Non-pigmented ciliary epithelial cell (primary cell): ENCODE results near the gene FITM1.

Experiments used
- DNase-seq: peaks from one replicate; pipeline ENCODE4 v3.0.0-alpha.2; 2010; ENCODE audit warnings: low read depth

Gene FITM1

GRCh38 chr14:24160850-24161804, 30.7 kb downstream of the FITM1 start, which contains the start of gene IRF9:
TSS of gene IRF9 (plus strand) at chr14:24161265. CDS start at chr14:24162145, 880 bp downstream.
- peak; percentile 77 for DNase-seq

DNA sequence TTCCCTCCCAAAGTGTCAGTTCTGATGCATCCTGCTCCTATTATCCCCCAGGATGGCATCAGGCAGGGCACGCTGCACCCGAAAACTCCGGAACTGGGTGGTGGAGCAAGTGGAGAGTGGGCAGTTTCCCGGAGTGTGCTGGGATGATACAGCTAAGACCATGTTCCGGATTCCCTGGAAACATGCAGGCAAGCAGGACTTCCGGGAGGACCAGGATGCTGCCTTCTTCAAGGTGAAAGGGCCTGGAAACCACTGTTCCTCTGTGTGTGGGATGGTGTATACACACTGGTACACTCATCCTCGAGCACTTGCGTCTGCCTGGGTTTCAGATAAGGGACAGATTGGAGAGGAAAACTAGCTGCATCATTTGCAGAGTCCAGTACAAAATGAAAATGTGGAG, 31.6 kb downstream of the FITM1 start:
- DNase-seq: no peak

DNA sequence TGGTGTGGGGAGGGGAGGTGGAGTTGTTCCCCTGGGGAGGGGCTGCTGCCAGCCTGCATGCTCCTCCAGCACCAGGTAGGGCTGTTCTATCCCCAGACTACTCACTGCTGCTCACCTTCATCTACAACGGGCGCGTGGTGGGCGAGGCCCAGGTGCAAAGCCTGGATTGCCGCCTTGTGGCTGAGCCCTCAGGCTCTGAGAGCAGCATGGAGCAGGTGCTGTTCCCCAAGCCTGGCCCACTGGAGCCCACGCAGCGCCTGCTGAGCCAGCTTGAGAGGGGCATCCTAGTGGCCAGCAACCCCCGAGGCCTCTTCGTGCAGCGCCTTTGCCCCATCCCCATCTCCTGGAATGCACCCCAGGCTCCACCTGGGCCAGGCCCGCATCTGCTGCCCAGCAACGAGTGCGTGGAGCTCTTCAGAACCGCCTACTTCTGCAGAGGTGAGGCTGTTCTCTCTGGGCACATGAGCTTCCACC, 34.1 kb downstream of the FITM1 start:
- DNase-seq: no peak

DNA sequence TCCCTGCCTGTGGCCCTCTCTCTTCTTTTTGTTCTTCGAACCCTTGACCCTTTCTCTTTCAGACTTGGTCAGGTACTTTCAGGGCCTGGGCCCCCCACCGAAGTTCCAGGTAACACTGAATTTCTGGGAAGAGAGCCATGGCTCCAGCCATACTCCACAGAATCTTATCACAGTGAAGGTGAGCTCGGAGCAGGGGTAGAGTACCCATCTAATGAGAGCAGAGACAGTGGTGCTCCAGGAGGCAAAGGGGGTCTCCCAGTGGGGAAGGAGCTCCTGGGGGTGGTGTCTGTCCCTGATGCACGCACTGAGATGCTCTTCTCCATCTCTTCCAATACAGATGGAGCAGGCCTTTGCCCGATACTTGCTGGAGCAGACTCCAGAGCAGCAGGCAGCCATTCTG, 35.3 kb downstream of the FITM1 start:
- no peak for DNase-seq

DNA sequence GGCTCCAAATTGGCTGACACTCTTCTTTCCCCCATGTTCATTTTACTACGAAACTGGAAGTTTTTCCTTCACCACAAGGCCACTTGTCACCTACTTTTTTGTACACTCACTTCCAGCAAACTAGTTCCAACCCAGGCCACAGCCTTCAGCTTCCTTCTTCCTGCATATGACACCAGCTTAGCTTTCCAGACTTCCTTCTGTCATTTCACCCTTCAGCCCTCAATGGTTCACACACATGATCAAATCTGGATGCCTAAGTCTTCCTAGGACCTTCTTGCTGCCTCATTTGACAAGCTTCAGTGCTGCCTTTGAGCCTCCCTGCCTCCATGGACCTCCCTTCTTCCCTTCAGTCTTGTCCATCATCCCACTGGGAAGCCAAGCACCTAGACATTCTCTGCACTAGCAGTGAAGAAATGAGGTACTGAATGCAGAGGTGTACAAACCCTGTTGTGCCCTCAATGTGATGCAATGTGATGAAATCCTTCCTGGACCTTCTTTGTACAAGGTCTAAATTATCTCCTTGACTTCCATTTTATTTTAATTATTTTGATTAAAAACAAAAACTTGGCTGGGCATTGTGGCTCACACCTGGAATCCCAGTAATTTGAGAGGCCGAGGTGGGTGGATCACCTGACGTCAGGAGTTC, 37.1 kb downstream of the FITM1 start:
- DNase-seq: no peak

- DNase-seq: peak; percentile 89
Measured at GRCh38 chr14:24171422-24172260, 41.2 kb downstream of the FITM1 start, which contains the start of gene REC8. TSS of gene REC8 (plus strand) at chr14:24172080. CDS start at chr14:24172553, 473 bp downstream.

- no peak for DNase-seq
Measured at GRCh38 chr14:24172261-24172860, 41.9 kb downstream of the FITM1 start.

- no peak for DNase-seq
Measured at GRCh38 chr14:24172871-24173281, 42.4 kb downstream of the FITM1 start.

GRCh38 chr14:24176599-24176998, 46.1 kb downstream of the FITM1 start:
- no peak for DNase-seq

DNA sequence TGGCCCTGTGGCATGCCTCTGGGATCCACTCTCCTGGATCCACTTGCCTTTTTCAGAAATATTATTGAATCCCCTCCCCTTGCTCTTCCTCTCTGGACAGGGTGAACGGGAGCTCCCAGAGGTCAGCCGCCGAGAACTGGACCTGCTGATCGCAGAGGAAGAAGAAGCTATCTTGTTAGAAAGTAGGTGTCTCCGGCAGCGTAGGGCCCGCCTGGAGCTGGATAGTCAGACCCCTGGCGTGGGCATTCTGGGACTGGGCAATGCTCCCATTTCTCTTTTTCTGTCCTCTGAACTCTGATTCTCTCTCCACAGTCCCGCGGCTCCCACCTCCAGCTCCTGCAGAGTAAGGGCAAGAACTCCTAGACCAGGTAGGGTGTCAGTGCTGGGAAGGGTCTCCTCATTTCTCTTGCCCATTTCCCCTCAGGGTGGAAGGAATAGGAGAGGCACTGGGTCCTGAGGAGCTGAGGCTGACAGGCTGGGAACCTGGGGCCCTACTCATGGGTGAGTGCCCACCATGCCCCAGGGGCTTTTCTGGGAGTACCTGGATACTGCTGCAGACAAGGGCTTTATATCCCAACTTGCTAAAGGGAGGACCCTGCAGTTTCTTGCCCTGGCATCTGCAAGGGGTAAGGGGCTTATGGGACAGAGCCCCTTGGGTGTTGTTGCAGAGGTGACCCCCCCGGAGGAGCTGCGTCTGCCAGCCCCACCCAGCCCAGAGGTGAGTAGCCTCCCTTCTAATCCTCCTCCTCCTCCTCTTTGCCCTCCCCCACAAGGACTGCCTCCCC, 46.8 kb downstream of the FITM1 start:
- DNase-seq: no peak

DNA sequence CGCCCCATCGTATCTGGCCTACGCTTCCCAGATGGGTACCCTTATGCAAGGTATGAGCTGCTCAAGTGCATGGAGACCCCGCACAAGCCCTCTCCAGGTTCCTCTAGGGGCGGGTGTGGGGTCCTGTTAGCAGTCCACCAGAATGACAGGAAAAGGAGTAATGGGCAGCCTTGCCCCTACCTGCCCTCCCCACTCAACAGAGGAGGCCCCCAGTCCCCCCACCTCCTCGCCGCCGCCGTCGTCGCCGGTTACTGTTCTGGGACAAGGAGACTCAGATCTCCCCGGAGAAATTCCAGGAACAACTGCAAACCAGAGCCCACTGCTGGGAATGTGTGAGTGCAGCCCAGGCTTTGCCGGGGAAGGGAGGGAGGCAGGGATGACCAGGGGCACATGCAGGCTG, 47.4 kb downstream of the FITM1 start:
- no peak for DNase-seq

DNA sequence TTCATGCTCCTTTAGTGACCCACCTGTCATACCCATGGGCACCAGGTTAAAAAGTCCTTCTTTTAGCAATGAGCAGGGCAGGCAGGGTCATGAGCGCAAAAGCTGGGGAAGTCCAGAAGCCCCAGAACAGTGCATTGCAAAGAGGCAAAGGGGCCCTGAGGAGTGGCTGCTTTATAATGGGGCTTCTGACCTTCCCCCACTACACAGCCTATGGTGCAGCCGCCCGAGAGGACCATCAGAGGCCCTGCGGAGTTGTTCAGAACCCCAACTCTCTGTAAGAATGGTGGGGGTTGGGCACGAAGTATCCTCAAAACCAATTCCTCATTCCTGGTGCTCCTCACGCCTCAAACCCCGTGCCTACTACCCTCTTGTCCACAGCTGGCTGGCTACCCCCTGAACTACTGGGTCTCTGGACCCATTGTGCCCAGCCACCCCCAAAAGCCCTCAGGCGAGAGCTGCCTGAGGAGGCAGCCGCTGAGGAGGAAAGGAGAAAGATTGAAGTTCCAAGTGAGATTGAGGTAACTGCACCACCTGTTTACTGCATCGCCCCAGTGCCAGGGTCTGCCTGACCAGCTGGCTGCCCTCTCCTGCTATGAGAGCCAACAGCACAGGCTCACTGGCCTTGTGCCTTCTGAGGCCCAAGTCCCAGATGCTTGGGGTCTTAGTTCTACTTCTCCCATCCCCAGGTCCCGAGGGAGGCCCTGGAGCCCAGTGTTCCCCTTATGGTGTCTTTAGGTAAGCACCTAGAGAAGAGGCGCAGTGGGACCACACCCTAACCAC, 48.1 kb downstream of the FITM1 start:
- DNase-seq: no peak

DNA sequence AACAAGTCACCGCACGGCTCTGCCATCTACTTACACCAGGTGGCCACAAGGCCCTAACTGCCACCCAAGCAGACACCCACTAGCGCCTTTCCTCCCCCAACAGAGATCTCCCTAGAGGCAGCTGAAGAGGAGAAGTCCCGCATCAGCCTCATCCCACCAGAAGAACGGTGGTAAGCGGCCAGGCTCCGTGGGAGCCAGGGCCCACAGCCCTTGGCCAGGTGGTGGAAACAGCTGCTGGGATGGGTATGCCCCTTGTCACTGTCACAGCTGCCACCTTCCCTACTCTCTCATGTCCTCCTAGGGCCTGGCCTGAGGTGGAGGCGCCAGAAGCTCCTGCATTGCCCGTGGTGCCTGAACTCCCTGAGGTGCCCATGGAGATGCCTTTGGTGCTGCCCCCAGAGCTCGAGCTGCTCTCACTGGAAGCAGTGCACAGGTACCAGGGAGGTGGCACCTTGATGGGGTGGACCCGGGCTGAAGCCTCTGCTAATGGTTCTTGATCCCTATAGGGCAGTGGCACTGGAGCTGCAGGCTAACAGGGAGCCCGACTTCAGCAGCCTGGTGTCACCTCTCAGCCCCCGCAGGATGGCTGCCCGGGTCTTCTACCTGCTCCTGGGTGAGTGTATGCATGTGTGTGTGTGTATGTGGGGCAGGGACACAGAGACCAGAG, 49.0 kb downstream of the FITM1 start:
- no peak for DNase-seq

GRCh38 chr14:24179961-24180796, 49.7 kb downstream of the FITM1 start:
- peak; percentile 60 for DNase-seq

- DNase-seq: no peak
Measured at GRCh38 chr14:24181371-24182077, 51.1 kb downstream of the FITM1 start.
